OCI-LY3 (cell line): Measurements from ENCODE around the gene PLA2G2F.

ENCODE experiments used
- H2AFZ ChIP-seq: fragments of 200-600, 300-600 bp; shearing (Covaris generic); 2 replicates; pipeline ENCODE4 v1.6.0; 2014; ENCODE audit warnings: antibody characterized with exemption, low read depth, low read length
- H3K27ac ChIP-seq: fragments of 200-600, 300-600 bp; sonication (generic); 2 replicates; pipeline ENCODE4 v1.5.1; 2014; ENCODE audit warnings: mild to moderate bottlenecking, low read length, moderate library complexity, mixed read lengths
- H3K27me3 ChIP-seq: fragments of 200-600, 300-600 bp; sonication (generic); 2 replicates; pipeline ENCODE4 v1.6.1; 2014; ENCODE audit warnings: low read depth, low read length, mixed read lengths
- H3K36me3 ChIP-seq: fragments of 200-600, 300-600 bp; sonication (generic); replicated peaks from 2 replicates; pipeline ENCODE3; 2014; ENCODE audit warnings: low read depth, low read length, mixed read lengths
- H3K4me1 ChIP-seq: fragments of 300-600, 200-600 bp; sonication (generic); 2 replicates; pipeline ENCODE4 v1.6.1; 2014; ENCODE audit warnings: low read length, mixed read lengths
- H3K4me2 ChIP-seq: fragments of 200-600, 300-600 bp; sonication (generic); 2 replicates; pipeline ENCODE4 v1.6.1; 2014; ENCODE audit warnings: low read length, mixed read lengths
- H3K4me3 ChIP-seq: fragments of 300-600, 200-600 bp; sonication (generic); 2 replicates; pipeline ENCODE4 v1.5.1; 2014; ENCODE audit warnings: antibody characterized with exemption, mild to moderate bottlenecking, low read length, moderate library complexity
- H3K79me2 ChIP-seq: fragments of 300-600, 200-600 bp; shearing (Covaris generic); 2 replicates; pipeline ENCODE4 v1.6.1; 2014; ENCODE audit warnings: mild to moderate bottlenecking, low read length, mixed read lengths
- H3K9ac ChIP-seq: fragments of 300-600, 200-600 bp; shearing (Covaris generic); 2 replicates; pipeline ENCODE4 v1.6.0; 2014; ENCODE audit warnings: mild to moderate bottlenecking, low read length, moderate library complexity
- H3K9me3 ChIP-seq: fragments of 200-600, 300-600 bp; shearing (Covaris generic); 2 replicates; pipeline ENCODE4 v1.6.1; 2014; ENCODE audit warnings: low read length, mixed read lengths; ENCODE audit not compliant: insufficient read depth
- H4K20me1 ChIP-seq: fragments of 200-600, 300-600 bp; sonication (generic); 2 replicates; pipeline ENCODE4 v1.6.1; 2016; ENCODE audit warnings: low read length, mixed read lengths; ENCODE audit not compliant: insufficient read depth
- EZH2phosphoT487 ChIP-seq: fragments of 200-600 bp; shearing (Covaris generic); IDR thresholded peaks from 2 replicates; pipeline ENCODE4 v1.6.1; 2018; ENCODE audit warnings: antibody characterized with exemption, mixed run types, low read depth
- TF ChIP-seq, protein P1 (sequence below): fragments of 200-600, 300-600 bp; sonication (generic); IDR thresholded peaks from 2 replicates; pipeline ENCODE4 v1.5.1; 2014; ENCODE audit warnings: antibody characterized with exemption, low read length, low read depth

The PLA2G2F gene

DNA sequence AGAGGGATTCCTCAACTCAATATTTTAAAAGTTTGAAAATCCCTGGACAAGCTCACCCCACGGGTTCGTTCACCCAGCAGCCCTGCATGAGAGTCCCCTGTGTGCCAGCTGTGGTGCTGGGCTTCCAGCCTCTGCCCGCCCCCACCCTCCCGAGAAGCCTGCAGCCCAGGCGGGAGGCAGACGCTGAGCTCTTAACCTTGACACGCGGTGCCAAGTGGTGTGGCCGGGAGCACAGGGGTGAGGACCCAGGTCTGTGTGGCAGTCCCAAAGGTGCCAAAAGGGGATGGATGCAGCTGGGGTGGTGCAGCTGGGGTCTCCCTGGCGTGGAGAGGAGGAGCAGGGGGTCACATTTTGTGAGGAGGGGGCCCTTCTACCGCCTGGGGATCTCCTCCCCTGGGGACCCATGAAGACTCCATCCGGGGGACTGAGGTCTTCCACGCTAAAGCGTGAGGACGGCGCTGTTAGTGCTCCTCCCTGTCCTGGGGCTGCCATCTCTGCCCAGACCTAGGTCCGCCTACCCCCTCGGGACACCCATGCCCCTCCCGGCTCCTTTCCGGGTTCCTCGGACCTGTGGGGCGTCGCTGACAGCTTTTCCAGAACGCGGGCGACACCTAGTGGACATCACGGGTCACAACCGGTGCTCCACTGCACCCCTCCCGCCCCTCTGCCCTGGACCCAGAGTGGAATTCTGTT, 12.9 kb downstream of the PLA2G2F start:
- no peak for TF ChIP-seq EZH2phosphoT487
- TF ChIP-seq, protein P1, sequence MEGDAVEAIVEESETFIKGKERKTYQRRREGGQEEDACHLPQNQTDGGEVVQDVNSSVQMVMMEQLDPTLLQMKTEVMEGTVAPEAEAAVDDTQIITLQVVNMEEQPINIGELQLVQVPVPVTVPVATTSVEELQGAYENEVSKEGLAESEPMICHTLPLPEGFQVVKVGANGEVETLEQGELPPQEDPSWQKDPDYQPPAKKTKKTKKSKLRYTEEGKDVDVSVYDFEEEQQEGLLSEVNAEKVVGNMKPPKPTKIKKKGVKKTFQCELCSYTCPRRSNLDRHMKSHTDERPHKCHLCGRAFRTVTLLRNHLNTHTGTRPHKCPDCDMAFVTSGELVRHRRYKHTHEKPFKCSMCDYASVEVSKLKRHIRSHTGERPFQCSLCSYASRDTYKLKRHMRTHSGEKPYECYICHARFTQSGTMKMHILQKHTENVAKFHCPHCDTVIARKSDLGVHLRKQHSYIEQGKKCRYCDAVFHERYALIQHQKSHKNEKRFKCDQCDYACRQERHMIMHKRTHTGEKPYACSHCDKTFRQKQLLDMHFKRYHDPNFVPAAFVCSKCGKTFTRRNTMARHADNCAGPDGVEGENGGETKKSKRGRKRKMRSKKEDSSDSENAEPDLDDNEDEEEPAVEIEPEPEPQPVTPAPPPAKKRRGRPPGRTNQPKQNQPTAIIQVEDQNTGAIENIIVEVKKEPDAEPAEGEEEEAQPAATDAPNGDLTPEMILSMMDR = peak; percentile 76
- H3K4me1 ChIP-seq = peaks cover 8% of the 10 kb centered on the region; the same call in 1 of the 2 replicates

DNA sequence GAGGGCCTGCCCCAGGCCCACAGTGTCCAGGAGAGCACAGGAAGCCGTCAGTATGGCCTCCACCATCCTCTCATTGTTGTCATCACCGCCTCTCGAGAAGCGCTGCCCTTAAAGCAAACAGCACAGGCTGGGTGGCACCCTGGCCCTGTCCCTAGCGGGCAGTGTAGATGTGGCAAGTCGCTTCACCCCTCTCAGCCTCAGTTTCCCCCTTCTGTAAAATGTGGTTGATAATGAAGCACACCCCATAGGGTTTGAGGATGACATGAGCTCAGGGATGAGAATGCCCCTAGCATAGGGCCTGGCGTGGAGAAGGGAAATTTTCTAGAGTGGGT, 13.4 kb downstream of the PLA2G2F start:
- TF ChIP-seq EZH2phosphoT487 = no peak
- TF ChIP-seq, protein P1 = no peak
- Histone ChIP-seq H3K4me3 (no peak overlapping the region), H3K27ac (no peak overlapping the region)

More for the DNA sequence above, 12.9 kb downstream of the PLA2G2F start:
- peak overlapping the region; percentile 91 for H2AFZ ChIP-seq
- H4K20me1 ChIP-seq = no peaks in the 10 kb centered on the region
- no peaks in the 10 kb centered on the region for H3K36me3 ChIP-seq
- peak overlapping the region; percentile 100 for H3K4me2 ChIP-seq
- peak overlapping the region; percentile 87 for H3K9ac ChIP-seq
- no peaks in the 10 kb centered on the region for H3K9me3 ChIP-seq
- no peaks in the 10 kb centered on the region for H3K79me2 ChIP-seq
- H3K27ac ChIP-seq = peak overlapping the region; percentile 41
- no peaks in the 10 kb centered on the region for H3K27me3 ChIP-seq
- H3K4me3 ChIP-seq = peak overlapping the region; percentile 94

DNA sequence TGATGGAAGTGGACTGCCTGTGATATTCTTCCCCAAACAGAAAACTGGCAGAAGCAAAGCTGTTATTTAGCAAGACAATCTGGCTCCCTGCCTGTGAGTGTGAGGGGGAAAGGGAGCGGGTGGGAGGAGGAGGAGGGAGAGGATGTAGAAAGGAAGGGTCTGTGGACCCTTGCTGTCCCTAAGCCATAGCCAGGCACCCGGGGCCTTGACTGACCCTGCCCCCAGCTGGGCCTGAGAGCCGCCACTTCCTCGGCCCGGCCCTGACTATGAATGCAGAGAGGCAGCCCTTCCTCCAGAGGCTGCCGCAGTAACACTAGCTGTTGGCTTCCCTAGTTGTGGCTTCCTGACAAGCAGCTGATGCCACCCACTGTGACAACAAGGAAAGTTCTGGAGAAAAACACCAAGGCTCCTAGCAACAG, 13.9 kb downstream of the PLA2G2F start:
- Histone ChIP-seq H3K4me2 (no peak overlapping the region), H2AFZ (no peak overlapping the region), H3K79me2 (no peaks in the 10 kb centered on the region), H3K27me3 (no peaks in the 10 kb centered on the region), H3K9me3 (no peaks in the 10 kb centered on the region), H3K9ac (no peak overlapping the region), H3K4me3 (no peak overlapping the region), H3K4me1 (peaks cover 6% of the 10 kb centered on the region; the same call in 1 of the 2 replicates), H4K20me1 (no peaks in the 10 kb centered on the region), H3K27ac (no peak overlapping the region), H3K36me3 (no peaks in the 10 kb centered on the region)
- TF ChIP-seq, protein P1 = no peak

More for the DNA sequence above, 13.4 kb downstream of the PLA2G2F start:
- Histone ChIP-seq H3K79me2 (no peaks in the 10 kb centered on the region), H3K9ac (no peak overlapping the region), H2AFZ (peak overlapping the region; percentile 74; the same call in 1 of the 2 replicates), H3K9me3 (no peaks in the 10 kb centered on the region), H3K27me3 (no peaks in the 10 kb centered on the region), H3K36me3 (no peaks in the 10 kb centered on the region), H3K4me2 (peak overlapping the region; percentile 12; the same call in 1 of the 2 replicates), H3K4me1 (peaks cover 6% of the 10 kb centered on the region; the same call in 1 of the 2 replicates), H4K20me1 (no peaks in the 10 kb centered on the region)

DNA sequence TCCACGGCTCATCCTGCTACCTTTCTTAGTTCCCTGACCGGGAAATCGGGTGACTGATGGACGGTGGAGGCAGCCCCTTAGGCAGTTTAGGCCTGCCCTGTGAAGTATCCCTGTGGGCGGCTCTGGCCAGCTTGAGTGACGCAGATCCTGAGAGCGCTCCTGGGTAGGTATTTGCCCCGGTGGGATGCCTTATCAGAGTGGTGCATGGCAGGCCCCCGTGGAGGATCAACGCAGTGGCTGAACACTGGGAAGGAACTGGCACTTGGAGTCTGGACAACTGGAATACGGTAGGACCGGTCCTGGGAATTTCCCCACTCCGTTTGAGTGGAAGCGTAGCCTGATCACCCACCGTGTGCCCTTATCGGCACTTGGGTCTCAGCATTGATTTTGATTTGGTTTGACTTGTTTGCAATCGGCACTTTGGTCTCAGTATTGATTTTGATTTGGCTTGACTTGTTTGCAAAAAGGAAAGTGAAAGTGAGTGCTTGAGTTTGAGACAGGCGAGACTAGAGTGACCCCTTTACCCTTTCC, 15.2 kb downstream of the PLA2G2F start:
- Histone ChIP-seq H3K4me3 (no peak overlapping the region), H4K20me1 (no peaks in the 10 kb centered on the region), H3K9me3 (no peaks in the 10 kb centered on the region), H3K27me3 (no peaks in the 10 kb centered on the region), H2AFZ (no peak overlapping the region), H3K79me2 (no peaks in the 10 kb centered on the region), H3K4me2 (0 out of 2 replicates have a peak overlapping the region, but pooled peaks have one; percentile 14), H3K27ac (no peak overlapping the region), H3K36me3 (no peaks in the 10 kb centered on the region), H3K9ac (no peak overlapping the region), H3K4me1 (peaks cover 6% of the 10 kb centered on the region; the same call in 1 of the 2 replicates)
- TF ChIP-seq, protein P1 = no peak
- TF ChIP-seq EZH2phosphoT487 = no peak
